ENCODE data around the gene PTDSS2. TPM values are rescaled to one million over a fixed set of nuclear protein-coding genes. Genes with fewer than 3 reads are reported as not detected.

The PTDSS2 gene
- total and polyA plus RNA-seq, 2 experiments from 2014 or later: 22.7 to 145 TPM

- no peaks in the 10 kb centered on the region for H3K27me3 ChIP-seq (ENCODE audit: insufficient read depth)
- ATAC-seq: no peak
- Mint-ChIP-seq H3K4me1 (no peaks in the 10 kb centered on the region; the same call in 2 of the 3 replicates), H3K4me3 (no peak overlapping the region), H3K36me3 (ENCODE audit: low read depth) (peaks cover 5% of the 10 kb centered on the region), H3K9me3 (peaks cover 21% of the 10 kb centered on the region), H3K27me3 (ENCODE audit: insufficient read depth, low read depth, poor library complexity) (peaks cover 15% of the 10 kb centered on the region), H3K27ac (no peak overlapping the region)
- H3K79me2 ChIP-seq (replicated peaks; ENCODE audit: insufficient read depth): no peaks in the 10 kb centered on the region
- H3K27ac ChIP-seq (ENCODE audit: low read depth): no peak overlapping the region
- H2AFZ ChIP-seq: no peak overlapping the region
- H3K4me1 ChIP-seq (ENCODE audit: insufficient read depth): no peaks in the 10 kb centered on the region
- H3K4me2 ChIP-seq: no peak overlapping the region
- no peaks in the 10 kb centered on the region; the same call in 1 of the 2 replicates for H4K20me1 ChIP-seq (replicated peaks; ENCODE audit: insufficient read depth)
- H3F3A ChIP-seq (replicated peaks; ENCODE audit: low read depth): no peaks in the 10 kb centered on the region
- H3K9me2 ChIP-seq (ENCODE audit: insufficient read depth): no peaks in the 10 kb centered on the region
- no peak for TF ChIP-seq EZH2phosphoT487 (IDR thresholded peaks at IDR 0.05; ENCODE audit: unreplicated experiment)
- TF ChIP-seq JUNB (IDR thresholded peaks at IDR 0.05; ENCODE audit: unreplicated experiment): no peak
- TF ChIP-seq ETS1 (IDR thresholded peaks at IDR 0.05): no peak
- no peak for TF ChIP-seq EZH2 (IDR thresholded peaks at IDR 0.05; ENCODE audit: low read depth, unreplicated experiment)
- no peak for TF ChIP-seq POLR2AphosphoS5 (IDR thresholded peaks at IDR 0.05; ENCODE audit: low read depth)
- no peak for TF ChIP-seq ZNF114 (CRISPR knock-in tag; IDR thresholded peaks at IDR 0.05)
- no peak for TF ChIP-seq NANOG (IDR thresholded peaks at IDR 0.05; ENCODE audit: borderline replicate concordance)
- no peak for TF ChIP-seq CTCF (conservative IDR thresholded peaks at IDR 0.05; ENCODE audit: low read depth in 2 of 2)
- TF ChIP-seq ZNF331 (CRISPR knock-in tag; IDR thresholded peaks at IDR 0.05; ENCODE audit: low read depth): no peak
- no peak for TF ChIP-seq ZNF462 (CRISPR knock-in tag; IDR thresholded peaks at IDR 0.05)
- no peak for TF ChIP-seq REST (IDR thresholded peaks at IDR 0.05; ENCODE audit: unreplicated experiment)
- no peak for TF ChIP-seq CREB1 (CRISPR knock-in tag; IDR thresholded peaks at IDR 0.05; ENCODE audit: low read depth)
- TF ChIP-seq STAT1 (IDR thresholded peaks at IDR 0.05; ENCODE audit: unreplicated experiment): no peak
- H3K36me3 ChIP-seq (ENCODE audit: insufficient read depth): no peaks in the 10 kb centered on the region
- no peak overlapping the region for H3K4me3 ChIP-seq
- no peak for DNase-seq (ENCODE audit: low spot score)
These were observed 46.2 kb upstream of the PTDSS2 start for GRCh38 chr11:403761-404431.

Data from GM23338 (cell line).